NCI-H1436 (cell line): ENCODE data around the gene PTCRA.
"Not testable (repeated sequence)": the region's sequence is repeated elsewhere in the genome, so short reads cannot be mapped to it uniquely, and the experiment has no call there.

Experiments used
- DNase-seq: peaks from one replicate; lab custom pipeline; 2025; lab: John Stamatoyannopoulos, UW

The PTCRA gene, protein sequence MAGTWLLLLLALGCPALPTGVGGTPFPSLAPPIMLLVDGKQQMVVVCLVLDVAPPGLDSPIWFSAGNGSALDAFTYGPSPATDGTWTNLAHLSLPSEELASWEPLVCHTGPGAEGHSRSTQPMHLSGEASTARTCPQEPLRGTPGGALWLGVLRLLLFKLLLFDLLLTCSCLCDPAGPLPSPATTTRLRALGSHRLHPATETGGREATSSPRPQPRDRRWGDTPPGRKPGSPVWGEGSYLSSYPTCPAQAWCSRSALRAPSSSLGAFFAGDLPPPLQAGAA

DNA sequence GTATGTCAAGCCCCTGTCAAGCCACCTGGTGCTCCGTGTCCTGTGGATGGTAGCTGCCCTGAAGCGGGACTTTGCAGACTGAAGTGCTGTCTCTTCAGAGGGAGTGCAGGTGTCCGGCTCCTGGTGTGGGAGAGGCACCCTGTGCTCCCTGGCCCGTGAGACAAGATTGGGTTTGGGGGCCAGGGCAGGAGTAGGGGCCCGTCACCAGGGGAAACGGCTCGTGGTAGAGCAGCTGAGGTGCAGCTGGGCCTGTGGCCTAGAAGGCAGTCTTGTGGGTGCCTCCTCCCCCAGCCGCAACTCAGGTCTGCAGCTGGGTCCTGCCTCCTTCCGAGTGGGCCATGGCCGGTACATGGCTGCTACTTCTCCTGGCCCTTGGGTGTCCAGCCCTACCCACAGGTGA, at the start of gene PTCRA:
PTCRA (plus strand) TSS at position 322 of the 400 bp plus-strand sequence; CDS start at position 339, 17 bp downstream.
- DNase-seq: no peak

DNA sequence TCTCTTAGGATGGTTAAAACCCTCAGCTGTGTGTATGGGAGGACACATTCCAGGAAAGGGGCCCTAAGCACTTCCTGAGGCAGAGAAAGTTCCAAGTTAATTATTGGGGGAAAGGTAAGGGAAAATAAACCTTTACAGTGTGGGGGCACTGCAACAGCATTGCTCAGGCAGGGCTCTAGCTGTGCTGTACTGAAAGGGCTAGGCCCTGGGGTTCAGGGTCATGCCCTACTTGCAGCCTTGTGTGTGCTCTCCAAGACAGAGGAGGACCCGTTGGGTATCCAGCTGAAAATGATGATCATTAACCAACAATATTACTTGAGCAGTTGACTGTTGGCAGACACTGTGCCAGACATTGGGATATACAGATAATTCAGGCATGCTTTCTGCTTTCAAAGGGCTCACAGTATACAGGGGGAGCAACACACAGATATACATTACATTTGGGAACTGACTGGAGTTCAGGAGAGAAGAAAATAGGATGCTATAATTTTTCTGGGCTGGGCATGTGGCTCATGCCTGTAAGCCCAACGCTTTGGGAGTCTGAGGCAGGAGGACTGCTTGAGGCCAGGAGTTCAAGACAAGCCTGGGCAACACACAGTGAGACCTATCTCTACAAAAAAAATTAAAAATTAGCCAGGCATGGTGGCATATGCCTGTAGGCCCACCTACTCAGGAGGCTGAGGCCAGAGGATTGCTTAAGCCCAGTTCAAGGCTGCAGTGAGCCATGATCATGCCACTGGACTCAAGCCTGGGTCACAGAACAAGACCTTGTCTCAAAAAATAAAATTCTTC, 45.5 kb upstream of the PTCRA start:
- no peak for DNase-seq

DNA sequence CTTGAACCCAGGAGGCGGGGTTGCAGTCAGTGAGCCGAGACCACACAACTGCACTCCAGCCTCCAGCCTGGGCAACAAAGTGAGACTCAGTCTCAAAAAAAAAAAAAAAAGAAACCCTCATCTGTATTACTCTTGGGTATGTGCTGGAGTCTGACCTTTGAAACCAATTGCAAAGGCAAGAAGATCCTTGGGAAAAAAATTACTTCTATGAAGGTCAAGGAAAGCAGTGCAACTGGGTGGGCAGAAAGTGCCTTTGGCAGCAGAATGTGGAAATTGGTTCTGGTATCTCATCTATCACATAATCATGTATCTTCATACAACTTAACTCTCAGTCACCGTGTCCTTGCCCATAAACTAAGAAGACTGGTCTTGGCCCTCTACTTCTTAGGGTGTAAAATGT, 44.1 kb upstream of the PTCRA start:
- no peak for DNase-seq

DNA sequence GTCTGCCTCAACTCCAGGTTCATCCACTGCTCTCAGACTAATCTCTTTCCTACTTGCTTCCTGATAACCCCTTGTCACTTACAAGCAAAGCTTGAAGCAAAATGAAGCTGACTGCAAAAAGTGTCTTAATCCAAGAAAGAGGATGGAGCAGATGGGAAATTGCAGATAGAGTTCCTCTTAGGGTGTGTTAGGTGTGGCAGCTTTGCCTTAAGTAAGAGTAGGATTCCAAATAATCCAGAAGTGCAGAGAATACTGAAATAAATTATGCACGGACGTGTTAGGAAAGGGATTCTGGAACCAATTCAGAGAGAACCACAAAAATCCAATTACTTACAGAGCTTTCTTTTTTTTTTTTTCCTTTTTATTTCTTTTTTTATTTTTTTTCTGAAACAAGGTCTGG, 42.5 kb upstream of the PTCRA start:
- DNase-seq: no peak

DNA sequence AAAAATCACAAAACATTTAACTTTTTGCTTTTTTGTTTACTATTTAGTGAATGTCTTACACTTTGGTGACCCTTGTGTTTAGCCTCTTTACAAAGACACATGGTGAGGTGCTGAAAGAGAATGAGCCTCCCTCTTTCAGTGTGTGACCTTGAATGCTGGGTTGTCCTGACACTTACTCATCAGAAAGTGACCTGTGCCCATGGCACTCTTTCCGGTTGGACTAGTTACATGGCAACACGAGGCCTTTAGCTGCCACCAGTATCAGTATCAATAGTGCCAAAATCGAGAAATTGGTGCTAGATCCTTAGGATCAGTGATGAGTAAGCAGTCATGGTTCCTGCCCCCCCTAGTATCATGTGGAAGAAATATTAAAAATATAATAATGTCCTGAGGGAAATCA, 38.2 kb upstream of the PTCRA start:
- DNase-seq: no peak

DNA sequence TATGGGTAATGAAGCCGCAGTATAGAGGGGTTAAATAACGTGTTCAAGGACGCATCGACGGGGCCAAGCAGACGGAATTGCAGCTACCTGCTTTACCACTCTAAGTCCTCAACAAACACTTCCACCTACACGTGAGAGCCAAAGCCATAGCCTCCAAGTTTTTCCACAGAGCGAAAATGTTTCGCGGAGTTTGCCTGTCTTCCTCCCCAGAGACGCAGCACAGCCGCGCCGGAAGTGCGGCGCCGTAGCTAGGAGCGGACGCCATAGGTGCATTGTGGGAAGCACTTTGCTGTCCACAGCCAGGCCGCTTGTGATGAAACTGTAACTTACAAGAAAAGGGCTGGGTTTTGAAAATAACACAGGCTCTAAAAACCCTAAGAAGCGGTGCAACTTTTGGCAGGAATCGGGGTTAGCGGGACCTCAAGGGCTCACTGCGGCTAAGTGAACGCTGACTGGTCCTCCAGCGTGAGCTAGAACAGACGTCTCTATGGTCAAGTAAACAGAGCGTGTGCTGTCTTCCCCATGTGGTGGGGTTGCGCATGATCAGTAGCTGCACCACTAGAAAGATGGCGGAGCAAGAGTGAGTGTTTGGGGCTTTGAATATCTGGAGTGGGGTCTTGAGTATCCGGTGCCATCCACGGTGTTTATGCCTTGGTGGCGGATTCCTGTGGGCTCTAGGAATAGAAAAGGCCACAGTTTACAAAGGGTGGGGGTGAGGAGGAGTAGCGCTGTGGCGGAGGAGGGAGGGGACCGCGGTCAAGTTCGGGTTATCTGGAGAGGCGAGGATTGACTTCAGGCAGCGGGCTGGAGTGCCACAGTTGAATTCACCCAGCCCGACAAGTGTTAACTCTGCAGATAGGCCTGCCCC, 36.2 kb upstream of the PTCRA start, which contains the start of gene RPL7L1:
RPL7L1 (plus strand) TSS at position 245 of the 868 bp plus-strand sequence; CDS start at position 540, 295 bp downstream.
- DNase-seq: peak; percentile 79

DNA sequence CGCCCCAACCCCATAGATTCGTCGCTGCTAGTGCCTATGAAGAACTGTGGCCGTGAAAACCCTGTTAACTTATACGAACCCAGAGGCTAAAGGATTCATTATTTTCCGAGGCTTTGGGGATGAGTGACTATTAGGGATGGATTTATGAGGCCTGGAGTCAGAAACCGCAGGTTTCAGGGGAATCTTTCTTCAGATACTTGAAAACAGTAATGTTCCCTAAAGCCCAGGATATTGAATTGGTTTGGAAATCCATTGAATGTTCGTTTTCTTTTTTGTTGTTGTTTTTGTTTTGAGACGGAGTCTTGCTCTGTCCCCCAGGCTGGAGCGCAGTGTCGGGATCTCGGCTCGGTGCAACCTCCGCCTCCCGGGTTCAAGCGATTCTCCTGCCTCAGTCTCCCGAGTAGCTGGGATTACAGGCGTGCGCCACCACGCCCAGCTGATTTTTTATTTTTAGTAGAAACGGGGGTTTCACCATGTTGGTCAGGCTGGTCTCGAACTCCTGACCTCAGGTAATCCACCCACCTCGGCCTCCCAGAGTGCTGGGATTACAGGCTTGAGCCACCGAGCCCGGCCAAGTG, 35.5 kb upstream of the PTCRA start:
- not testable (repeated sequence) for DNase-seq

DNA sequence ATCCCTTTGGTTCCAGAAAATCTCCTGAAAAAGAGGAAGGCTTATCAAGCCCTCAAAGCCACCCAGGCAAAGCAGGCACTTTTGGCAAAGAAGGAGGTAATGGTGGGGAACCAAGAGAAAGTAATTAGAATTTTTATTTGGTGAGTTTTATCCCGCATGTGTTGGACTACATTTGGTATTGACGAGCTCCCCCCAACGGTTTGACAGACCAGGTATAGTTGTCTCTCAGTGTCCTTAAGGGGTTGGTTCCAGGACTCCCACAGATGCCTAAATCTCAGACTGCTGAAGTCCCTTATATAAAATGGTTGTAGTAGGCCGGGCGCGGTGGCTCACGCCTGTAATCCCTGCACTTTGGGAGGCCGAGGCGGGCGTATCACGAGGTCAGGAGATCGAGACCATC, 35.0 kb upstream of the PTCRA start:
- DNase-seq: not testable (repeated sequence)

DNA sequence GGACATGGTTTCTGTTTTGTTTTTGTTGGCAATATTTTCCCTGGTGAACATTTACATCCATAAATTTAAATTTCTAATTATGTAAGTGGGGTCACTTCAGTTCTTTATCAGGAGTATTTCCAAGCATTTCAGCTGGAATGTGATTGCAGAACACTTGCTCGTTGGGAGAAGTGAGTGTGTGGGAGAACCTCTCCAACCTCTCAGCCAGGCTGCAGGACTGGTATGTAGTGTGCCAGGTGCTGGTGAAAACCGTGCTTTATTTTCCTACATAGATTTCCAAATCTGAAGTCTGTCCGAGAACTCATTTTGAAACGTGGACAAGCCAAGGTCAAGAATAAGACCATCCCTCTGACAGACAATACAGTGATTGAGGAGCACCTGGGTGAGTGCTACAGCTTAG, 30.2 kb upstream of the PTCRA start:
- DNase-seq: no peak

DNA sequence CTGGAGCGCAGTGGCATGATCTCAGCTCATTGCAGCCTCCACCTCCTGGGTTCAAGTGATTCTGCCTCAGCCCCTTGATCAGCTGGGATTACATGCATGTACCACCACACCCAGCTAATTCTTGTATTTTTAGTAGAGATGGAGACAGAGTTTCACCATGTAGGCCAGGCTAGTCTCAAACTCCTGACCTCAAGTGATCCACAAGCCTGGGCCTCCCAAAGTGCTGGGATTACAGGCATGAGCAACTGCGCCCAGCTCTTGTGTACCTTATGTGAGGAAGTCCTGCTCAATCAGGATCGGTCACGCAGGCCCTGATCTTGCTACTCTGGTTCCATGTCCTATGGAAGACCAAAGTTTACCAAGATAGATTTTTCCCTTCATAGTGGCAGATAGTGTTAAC, 27.7 kb upstream of the PTCRA start:
- not testable (repeated sequence) for DNase-seq

DNA sequence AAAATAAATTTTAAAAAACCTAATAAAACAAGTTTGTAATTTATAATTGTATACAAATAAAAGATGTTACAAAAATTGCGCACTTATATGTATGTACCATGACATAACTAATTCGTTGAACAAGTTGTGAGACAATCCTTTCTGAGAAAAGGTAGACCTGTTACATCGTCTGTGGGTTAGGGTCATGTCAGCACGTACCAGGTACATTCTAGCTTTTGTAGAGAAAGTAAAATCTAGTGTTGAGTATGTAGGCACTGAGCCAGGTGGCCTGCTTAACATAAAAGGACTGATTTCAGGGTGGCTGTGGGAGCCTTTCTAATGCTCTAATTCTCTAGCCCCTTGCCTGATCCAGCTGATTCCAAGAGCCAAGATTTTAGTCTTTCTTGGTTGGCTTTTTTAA, 26.0 kb upstream of the PTCRA start:
- DNase-seq: no peak

DNA sequence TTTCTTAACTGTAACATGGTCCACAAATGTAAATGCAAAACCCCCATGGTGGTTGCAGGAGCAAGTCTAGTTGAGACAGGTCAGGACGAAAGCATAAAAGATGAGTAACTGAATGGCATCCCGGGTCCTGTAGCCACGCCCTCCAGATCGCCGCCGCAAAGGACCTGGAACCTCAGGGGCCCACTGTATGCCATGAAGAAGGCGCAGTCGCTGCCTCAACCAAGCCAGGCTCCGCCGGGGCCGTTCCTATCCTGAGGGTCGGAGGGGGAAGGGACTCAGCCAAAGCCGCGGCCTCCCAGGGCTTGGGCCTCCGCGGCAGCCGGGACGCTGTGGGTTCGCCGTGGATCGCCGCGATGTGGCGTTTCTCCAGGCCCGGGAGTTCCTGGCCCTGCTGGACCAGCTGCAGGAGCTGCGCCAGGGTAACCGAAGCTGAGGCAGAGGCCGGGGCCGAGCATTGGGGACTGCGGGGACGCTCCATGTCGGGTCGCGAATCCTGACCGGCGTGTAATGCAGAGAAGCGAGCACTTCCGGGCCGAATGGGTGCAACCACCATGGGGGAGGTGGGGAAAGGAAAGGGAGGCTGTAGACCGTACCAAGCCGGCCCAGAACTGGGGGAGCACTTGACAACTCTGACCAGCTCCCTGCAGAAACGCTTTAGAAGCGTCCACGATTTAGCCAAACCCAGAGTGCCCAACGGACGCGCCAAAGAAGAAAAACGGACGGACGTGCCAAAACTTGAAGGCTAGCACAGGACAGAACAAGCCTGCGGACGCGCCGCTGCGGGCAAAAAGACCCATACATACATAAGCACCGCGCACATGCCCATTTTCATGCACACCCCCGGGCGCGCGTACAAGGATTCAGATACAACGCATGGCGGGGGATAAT, 25.3 kb upstream of the PTCRA start:
- DNase-seq: peak; percentile 86

DNA sequence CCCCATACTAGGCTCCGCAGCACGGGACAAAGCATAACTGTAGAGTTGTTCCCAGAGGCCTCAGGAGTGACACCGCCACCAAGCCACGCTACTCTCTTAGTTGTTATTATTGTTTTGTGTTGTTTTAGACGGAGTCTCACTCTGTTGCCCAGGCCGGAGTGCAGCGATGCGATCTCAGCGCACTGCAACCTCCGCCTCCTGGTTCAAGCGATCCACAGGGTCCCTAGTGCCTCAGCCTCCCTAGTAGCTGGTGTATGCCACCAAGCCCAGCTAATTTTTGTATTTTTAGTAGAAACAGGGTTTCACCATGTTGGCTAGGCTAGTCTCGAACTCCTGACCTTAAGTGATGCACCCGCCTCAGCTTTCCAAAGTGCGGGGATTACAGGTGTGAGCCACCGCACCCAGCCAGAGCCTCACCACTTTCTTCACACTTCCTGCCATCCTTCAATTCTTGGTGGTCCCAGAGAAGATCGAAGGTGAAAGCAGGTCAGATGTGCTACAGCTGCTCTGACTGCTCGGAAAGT, 24.6 kb upstream of the PTCRA start:
- no peak for DNase-seq

DNA sequence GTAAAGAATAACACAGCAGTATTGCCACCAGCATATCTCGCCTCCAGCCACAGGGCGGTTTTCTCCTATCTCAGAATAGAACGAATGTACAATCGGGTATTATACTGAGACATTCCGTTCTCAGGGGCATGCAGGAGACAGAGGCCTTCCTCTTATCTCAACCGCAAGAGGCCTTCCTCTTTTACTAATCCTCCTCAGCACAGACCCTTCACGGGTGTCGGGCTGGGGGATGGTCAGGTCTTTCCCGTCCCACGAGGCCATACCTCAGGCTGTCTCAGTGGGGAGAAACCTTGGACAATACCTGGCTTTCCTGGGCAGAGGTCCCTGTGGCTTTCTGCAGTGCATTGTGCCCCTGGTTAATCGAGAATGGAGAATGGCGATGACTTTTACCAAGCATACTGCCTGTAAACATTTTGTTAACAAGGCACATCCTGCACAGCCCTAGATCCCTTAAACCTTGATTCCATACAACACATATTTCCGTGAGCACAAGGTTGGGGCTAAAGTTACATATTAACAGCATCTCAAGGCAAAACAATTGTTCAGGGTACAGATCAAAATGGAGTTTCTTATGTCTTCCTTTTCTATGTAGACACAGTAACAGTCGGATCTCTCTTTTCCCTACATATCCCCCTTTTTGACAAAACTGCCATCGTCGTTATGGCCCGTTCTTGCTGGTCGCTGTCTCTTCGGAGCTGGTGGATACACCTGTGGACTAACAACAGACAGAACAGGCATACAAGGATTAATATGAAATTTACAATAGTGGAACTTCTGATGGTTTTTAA, 21.6 kb upstream of the PTCRA start:
- DNase-seq: not testable (repeated sequence)

DNA sequence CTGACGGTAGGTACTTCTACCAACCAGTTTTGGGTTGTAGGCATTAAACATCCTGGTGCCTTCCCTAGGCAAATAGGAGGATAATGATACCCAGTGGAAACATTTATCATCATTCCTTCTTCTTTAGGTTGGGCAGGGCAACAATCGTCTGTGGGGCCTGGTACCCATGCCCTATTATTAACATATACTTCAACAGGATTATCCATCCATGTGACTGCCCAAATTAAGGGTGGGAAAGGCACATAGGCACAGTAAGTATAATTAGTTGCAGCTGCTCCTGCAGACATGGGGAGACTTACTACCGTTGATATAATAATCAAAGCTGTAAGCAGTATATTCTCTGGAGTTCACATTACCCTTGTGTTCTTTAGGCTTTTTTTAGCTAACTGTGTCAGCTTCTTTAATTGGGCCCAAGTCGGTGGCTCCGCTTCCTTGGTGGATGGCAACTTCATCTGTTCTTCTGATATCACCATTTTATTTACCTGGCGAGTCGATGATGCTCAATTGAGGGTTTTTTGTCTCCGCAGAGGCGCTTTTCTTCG, 19.6 kb upstream of the PTCRA start:
- DNase-seq: peak; percentile 79

DNA sequence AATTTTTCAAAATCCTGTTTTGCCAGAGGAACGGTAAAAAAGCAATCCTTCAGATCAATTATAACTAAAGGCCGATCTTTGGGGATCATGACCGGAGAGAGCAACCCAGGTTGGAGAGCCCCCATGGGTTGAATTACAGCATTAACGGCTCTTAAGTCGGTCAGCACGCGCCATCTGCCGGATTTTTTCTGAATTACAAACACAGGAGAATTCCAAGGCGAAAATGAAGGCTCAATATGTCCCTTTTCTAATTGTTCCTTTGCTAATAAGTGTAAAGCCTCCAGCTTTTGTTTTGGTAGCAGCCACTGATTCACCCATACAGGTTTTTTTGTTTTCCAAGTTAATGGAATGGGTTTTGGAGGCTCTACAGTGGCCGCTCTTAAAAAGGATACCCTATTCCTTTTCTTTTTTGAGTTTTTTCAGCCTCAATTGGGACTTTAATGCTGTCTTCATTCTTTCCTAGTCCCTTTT, 16.9 kb upstream of the PTCRA start:
- peak; percentile 69 for DNase-seq

DNA sequence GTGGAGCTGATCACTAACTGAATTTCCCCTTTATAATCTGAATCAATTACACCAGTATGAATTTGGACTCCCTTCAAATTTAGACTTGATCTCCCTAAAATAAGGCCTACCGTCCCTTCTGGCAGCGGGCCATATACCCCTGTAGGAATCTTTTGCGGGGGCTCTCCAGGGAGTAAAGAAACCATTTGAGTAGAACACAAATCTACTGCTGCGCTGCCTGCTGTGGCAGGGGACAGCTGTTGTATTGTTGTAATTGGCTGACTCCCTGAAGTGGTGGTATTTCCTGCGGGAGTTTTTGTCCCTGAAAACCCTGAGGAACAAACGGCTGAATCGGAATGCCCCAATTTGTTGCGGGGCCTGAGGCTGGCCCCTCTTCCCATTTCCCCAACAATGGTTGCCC, 16.0 kb upstream of the PTCRA start:
- no peak for DNase-seq

DNA sequence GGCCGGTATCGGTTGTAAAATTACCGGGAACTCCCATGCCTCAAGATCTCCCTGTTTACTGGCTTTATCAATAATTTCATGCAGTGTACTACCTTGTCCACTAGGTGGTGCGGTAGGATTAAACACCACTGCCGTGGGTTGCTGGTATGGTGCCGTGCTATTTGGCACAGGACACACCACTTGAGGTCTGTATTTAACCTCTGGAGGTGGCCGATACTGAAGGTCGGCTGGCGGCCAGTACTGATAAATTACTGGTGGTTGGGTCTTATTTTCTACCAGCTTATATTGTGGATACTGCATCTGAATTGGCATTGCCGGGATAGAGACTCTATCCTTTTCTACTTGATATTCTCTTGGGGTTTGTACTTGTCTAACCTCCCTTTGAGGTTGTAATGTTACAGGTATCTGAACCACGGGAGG, 14.3 kb upstream of the PTCRA start:
- DNase-seq: peak; percentile 73
